Keratinocyte (primary cell): ENCODE measurements around the gene CALCOCO1. TPM values are rescaled to one million over a fixed set of nuclear protein-coding genes. Genes with fewer than 3 reads are reported as not detected.
"Not testable (repeated sequence)": the region's sequence is repeated elsewhere in the genome, so short reads cannot be mapped to it uniquely, and the experiment has no call there.

Experiments used
- DNase-seq: peaks from one replicate; pipeline ENCODE4 v3.0.0-alpha.2; 2011; ENCODE audit warnings: low read depth, missing footprints, low spot score
- FAIRE-seq: peaks from 2 replicates; lab custom pipeline; 2011; peaks lifted over from hg19 to GRCh38; lab: Jason Lieb, UNC
- H2AFZ ChIP-seq: 2 replicates; pipeline ENCODE4 v1.6.0; 2012; ENCODE audit warnings: low read length, control low read depth, inconsistent platforms; ENCODE audit not compliant: control insufficient read depth
- H3K27ac ChIP-seq: 2 replicates; pipeline ENCODE4 v1.5.1; 2011; ENCODE audit warnings: low read length; ENCODE audit not compliant: control insufficient read depth, insufficient read depth
- H3K27me3 ChIP-seq: 3 replicates; pipeline ENCODE4 v1.6.0; 2011; ENCODE audit warnings: low read length; ENCODE audit not compliant: control insufficient read depth, insufficient read depth; ENCODE audit errors: extremely low read depth
- H3K36me3 ChIP-seq, 2 experiments: 2 replicates in 1 of 2; 3 replicates in 1 of 2; pipeline ENCODE4 v1.5.1; 2011; ENCODE audit warnings: low read length in 2 of 2, mild to moderate bottlenecking in 1 of 2; ENCODE audit not compliant: control insufficient read depth in 2 of 2, insufficient read depth in 2 of 2; ENCODE audit errors: extremely low read depth in 1 of 2
- H3K4me1 ChIP-seq: 3 replicates; pipeline ENCODE4 v1.5.1; 2011; ENCODE audit warnings: low read length; ENCODE audit not compliant: control insufficient read depth, insufficient read depth; ENCODE audit errors: extremely low read depth
- H3K4me2 ChIP-seq: 3 replicates; pipeline ENCODE4 v1.6.0; 2011; ENCODE audit warnings: low read depth, low read length; ENCODE audit not compliant: control insufficient read depth, insufficient read depth; ENCODE audit errors: extremely low read depth
- H3K4me3 ChIP-seq, 3 experiments: fragments of 200-600 bp in 1 of 3; sonication (generic) in 1 of 3; 2 replicates in 2 of 3; 3 replicates in 1 of 3; pipeline ENCODE4 v1.5.1; 2011 to 2016; ENCODE audit warnings: low read length in 3 of 3, mild to moderate bottlenecking in 3 of 3, control low read depth in 2 of 3, inconsistent platforms in 1 of 3, low read depth in 1 of 3, mixed read lengths in 1 of 3, mixed run types in 1 of 3, moderate library complexity in 1 of 3; ENCODE audit not compliant: control insufficient read depth in 2 of 3, insufficient read depth in 2 of 3; ENCODE audit errors: extremely low read depth in 1 of 3
- H3K79me2 ChIP-seq: 2 replicates; pipeline ENCODE4 v1.6.0; 2012; ENCODE audit warnings: low read length; ENCODE audit not compliant: control insufficient read depth, insufficient read depth
- H3K9ac ChIP-seq: 3 replicates; pipeline ENCODE4 v1.6.0; 2011; ENCODE audit warnings: low read length; ENCODE audit not compliant: control insufficient read depth, insufficient read depth; ENCODE audit errors: extremely low read depth
- H3K9me1 ChIP-seq: 3 replicates; pipeline ENCODE4 v1.6.0; 2011; ENCODE audit warnings: low read length; ENCODE audit not compliant: control insufficient read depth, insufficient read depth; ENCODE audit errors: extremely low read depth
- H3K9me3 ChIP-seq: 2 replicates; pipeline ENCODE4 v1.5.1; 2012; ENCODE audit warnings: low read depth, low read length; ENCODE audit not compliant: control insufficient read depth
- H4K20me1 ChIP-seq: 3 replicates; pipeline ENCODE4 v1.6.0; 2011; ENCODE audit warnings: low read length; ENCODE audit not compliant: control insufficient read depth, insufficient read depth; ENCODE audit errors: extremely low read depth
- CTCF ChIP-seq, 3 experiments: IDR thresholded peaks in 1 of 3; conservative IDR thresholded peaks in 1 of 3; optimal IDR thresholded peaks in 1 of 3; 2 replicates in 2 of 3; 3 replicates in 1 of 3; pipeline versions ENCODE3 to v1.5.1; 2011; ENCODE audit warnings: low read length in 3 of 3, mild to moderate bottlenecking in 3 of 3, moderate library complexity in 2 of 3, control low read depth in 1 of 3, inconsistent platforms in 1 of 3; ENCODE audit not compliant: insufficient read depth in 2 of 3; ENCODE audit errors: extremely low read depth in 1 of 3
- EZH2 ChIP-seq: IDR thresholded peaks from one replicate; pipeline ENCODE4 v1.6.1; 2012; ENCODE audit warnings: inconsistent platforms, mild to moderate bottlenecking, low read length, moderate library complexity
- dilution Hi-C: fragments of 300-500 bp; cut with MboI; formaldehyde crosslinking; loops from one replicate; pipeline ENCODE4 v1.7.0; 2020; ENCODE audit warnings: low sequenced_read_pairs; ENCODE audit not compliant: extremely low pct_ligation_motif_present
- polyA plus RNA-seq, 5 experiments: library from polyadenylated mRNA; depleted of rRNA in 3 of 5; stranded (reverse) in 3 of 5; stranded (forward) in 1 of 5; unstranded in 1 of 5; fragments of >200 nt; gene quantifications; 1 replicate in 1 of 5; 2 replicates in 3 of 5; 3 replicates in 1 of 5; pipeline versions ENCODE4 v1.2.1 to v1.2.3, GENCODE V29; 2011 to 2012; ENCODE audit warnings: missing spikeins in 2 of 5, low read depth in 1 of 5, low replicate concordance in 1 of 5

The CALCOCO1 gene
- polyA plus RNA-seq, 1 donor (not counting 4 experiments of a cell fraction or from before 2014, with no cell fraction given): 67.3 TPM

DNA sequence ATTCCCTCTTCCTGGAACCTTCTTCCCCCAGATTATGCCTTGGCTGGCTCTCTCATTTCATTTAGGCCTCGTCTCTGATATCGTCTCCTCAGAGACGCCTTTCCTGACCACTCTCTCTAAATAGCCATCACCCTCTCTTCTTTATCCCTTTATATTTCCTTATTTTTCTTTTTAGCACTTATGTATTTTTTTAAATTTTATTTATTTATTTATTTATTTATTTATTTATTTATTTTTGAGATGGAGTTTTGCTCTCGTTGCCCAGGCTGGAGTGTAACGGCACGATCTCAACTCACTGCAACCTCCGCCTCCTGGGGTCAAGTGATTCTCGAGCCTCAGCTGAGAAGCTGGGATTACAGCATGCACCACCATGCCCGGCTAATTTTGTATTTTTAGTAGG lies 43.3 kb downstream of the CALCOCO1 start:
- H3K4me2 ChIP-seq: no peak overlapping the region
- H4K20me1 ChIP-seq: no peaks in the 10 kb centered on the region
- dilution Hi-C loops: no loop called here
- H3K9ac ChIP-seq: no peak overlapping the region
- H3K79me2 ChIP-seq: no peaks in the 10 kb centered on the region
- no peaks in the 10 kb centered on the region for H3K36me3 ChIP-seq
- no peaks in the 10 kb centered on the region for H3K4me1 ChIP-seq
- no peak for DNase-seq
- H3K27ac ChIP-seq: no peak overlapping the region
- no peaks in the 10 kb centered on the region for H3K27me3 ChIP-seq
- no peaks in the 10 kb centered on the region for H3K9me3 ChIP-seq
- H2AFZ ChIP-seq: no peak overlapping the region
- H3K4me3 ChIP-seq: no peak overlapping the region
- no peaks in the 10 kb centered on the region for H3K9me1 ChIP-seq
- no peak for FAIRE-seq
- TF ChIP-seq EZH2 (no peak), CTCF (optimal IDR thresholded peaks at IDR 0.05 in 1 of 3, IDR thresholded peaks at IDR 0.05 in 1 of 3, conservative IDR thresholded peaks at IDR 0.05 in 1 of 3; ENCODE audit: extremely low read depth in 1 of 3, insufficient read depth in 2 of 3, low read length in 3 of 3) (no peak)

DNA sequence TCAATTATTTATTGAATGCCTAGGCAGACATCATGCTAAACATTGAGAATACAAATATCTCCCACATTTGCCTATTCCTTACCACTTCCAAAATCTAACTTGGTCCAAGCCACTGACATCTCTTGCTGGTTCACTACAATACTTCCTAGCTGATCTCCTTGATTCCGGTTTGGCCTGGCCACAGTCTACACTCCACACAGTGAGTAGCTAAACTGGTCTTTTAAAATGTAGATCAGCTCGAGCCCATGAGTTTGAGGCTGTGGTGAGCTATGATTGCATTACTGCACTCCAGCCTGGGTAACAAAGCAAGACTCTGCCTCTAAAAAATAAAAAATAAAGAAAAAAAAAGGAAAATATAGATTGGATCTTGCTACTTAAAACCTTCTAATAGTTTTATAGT lies 43.8 kb downstream of the CALCOCO1 start:
- DNase-seq (no peak), FAIRE-seq (no peak)
- H3K9me3 ChIP-seq: no peaks in the 10 kb centered on the region
- no peaks in the 10 kb centered on the region for H3K36me3 ChIP-seq
- H3K4me1 ChIP-seq: no peaks in the 10 kb centered on the region
- no peak overlapping the region for H3K27ac ChIP-seq
- no peak overlapping the region for H3K4me3 ChIP-seq
- H4K20me1 ChIP-seq: no peaks in the 10 kb centered on the region
- no peak overlapping the region for H2AFZ ChIP-seq
- no peak overlapping the region for H3K4me2 ChIP-seq
- no peaks in the 10 kb centered on the region for H3K9me1 ChIP-seq
- H3K9ac ChIP-seq: no peak overlapping the region
- H3K27me3 ChIP-seq: no peaks in the 10 kb centered on the region
- no peak for TF ChIP-seq EZH2
- TF ChIP-seq CTCF (optimal IDR thresholded peaks at IDR 0.05 in 1 of 3, IDR thresholded peaks at IDR 0.05 in 1 of 3, conservative IDR thresholded peaks at IDR 0.05 in 1 of 3; ENCODE audit: extremely low read depth in 1 of 3, insufficient read depth in 2 of 3, low read length in 3 of 3): no peak
- H3K79me2 ChIP-seq: no peaks in the 10 kb centered on the region
- dilution Hi-C loops: no loop called here

- FAIRE-seq, H3K9me1 ChIP-seq, H3K4me2 ChIP-seq, H3K9ac ChIP-seq, H4K20me1 ChIP-seq, H3K27ac ChIP-seq, H2AFZ ChIP-seq, dilution Hi-C loops, H3K4me3 ChIP-seq, H3K27me3 ChIP-seq, H3K9me3 ChIP-seq, H3K36me3 ChIP-seq, H3K79me2 ChIP-seq, DNase-seq: not testable (repeated sequence)
- H3K4me1 ChIP-seq: peaks cover 17% of the 10 kb centered on the region
Observed at GRCh38 chr12:53680061-53680460, 47.2 kb downstream of the CALCOCO1 start.
